ENCODE results near the gene SPPL2B.
A peak's percentile ranks its signal among the peaks of the same experiment; 100 is the strongest.

SPPL2B gene

GRCh38 chr19:2356036-2356646, 27.7 kb downstream of the SPPL2B start:
- DNase-seq, result no peak

GRCh38 chr19:2357279-2358206, 29.1 kb downstream of the SPPL2B start:
- DNase-seq, result no peak

GRCh38 chr19:2358548-2359173, 30.2 kb downstream of the SPPL2B start:
- DNase-seq, result no peak

GRCh38 chr19:2359992-2360685, 31.7 kb downstream of the SPPL2B start, which contains the start of gene TMPRSS9:
Gene TMPRSS9, plus strand, starts transcription at chr19:2360265. Its CDS starts 29,521 bp downstream, at chr19:2389786.
- no peak for DNase-seq

- no peak for DNase-seq
Measured at GRCh38 chr19:2360833-2361232, 32.3 kb downstream of the SPPL2B start.

- no peak for DNase-seq
Measured at GRCh38 chr19:2361246-2362045, 33.0 kb downstream of the SPPL2B start.

GRCh38 chr19:2362046-2362969, 33.8 kb downstream of the SPPL2B start:
- no peak for DNase-seq

- no peak for DNase-seq
Measured at GRCh38 chr19:2362970-2363300, 34.5 kb downstream of the SPPL2B start.

- no peak for DNase-seq
Measured at GRCh38 chr19:2363419-2363818, 34.9 kb downstream of the SPPL2B start.

GRCh38 chr19:2365201-2365970, 36.9 kb downstream of the SPPL2B start:
- no peak for DNase-seq

- no peak for DNase-seq
Measured at GRCh38 chr19:2371656-2372055, 43.2 kb downstream of the SPPL2B start.

- no peak for DNase-seq
Measured at GRCh38 chr19:2372076-2372612, 43.7 kb downstream of the SPPL2B start.

GRCh38 chr19:2374808-2375207, 46.3 kb downstream of the SPPL2B start:
- DNase-seq, result no peak

- no peak for DNase-seq
Measured at GRCh38 chr19:2375353-2376121, 47.1 kb downstream of the SPPL2B start.

GRCh38 chr19:2376784-2377519, 48.5 kb downstream of the SPPL2B start:
- peak; percentile 13 for DNase-seq

GRCh38 chr19:2380567-2380966, 52.1 kb downstream of the SPPL2B start:
- DNase-seq, result no peak

GRCh38 chr19:2381148-2381820, 52.8 kb downstream of the SPPL2B start:
- DNase-seq, result no peak
